CD4-positive, alpha-beta T cell treated with Interleukin-6 for 4 hours (primary cell): ENCODE measurements around the gene MTMR12.
"Not testable (repeated sequence)": the region's sequence is repeated elsewhere in the genome, so short reads cannot be mapped to it uniquely, and the experiment has no call there.

Experiments used
- DNase-seq: peaks from one replicate; pipeline ENCODE4 v3.0.0-alpha.2; 2020; ENCODE audit warnings: mixed read lengths

MTMR12 gene

DNA sequence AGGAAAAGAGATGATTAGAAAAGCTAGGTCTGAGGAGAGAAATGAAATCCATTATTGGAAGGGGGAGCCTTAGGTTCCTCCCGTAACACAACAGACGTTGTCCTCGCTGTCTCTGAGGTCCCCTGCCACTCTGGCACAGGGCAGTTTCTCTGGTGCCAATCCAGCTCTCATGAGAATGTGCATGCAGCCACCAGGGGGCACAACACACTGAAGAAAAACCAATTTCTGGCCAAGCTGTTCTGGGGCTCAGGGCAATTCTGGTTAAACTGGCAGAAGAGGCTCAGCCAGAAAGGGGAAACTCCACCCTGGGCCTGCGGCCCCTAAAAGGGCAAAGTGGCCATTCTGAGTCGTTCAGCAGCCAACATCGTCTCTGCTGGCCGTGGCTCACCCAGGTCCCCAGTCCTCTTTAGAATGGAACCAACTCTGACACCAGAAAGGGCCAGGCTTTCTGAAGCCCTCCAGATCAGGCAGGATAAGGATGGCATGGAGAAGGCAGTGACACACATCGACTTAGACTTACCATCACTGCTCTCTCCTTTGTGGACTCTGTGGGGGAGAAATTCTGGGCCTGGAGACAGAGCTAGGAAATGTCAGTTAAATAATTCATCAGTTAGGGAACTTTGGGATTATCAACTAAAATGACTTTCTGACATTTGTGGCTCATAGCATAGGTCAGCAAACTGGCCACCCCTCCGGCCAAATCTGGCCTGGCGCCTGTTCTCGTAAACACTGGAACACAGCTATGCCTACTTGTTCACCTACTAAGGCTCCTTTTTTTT is 80.1 kb downstream of the MTMR12 start:
- DNase-seq, result peak; percentile 79

DNA sequence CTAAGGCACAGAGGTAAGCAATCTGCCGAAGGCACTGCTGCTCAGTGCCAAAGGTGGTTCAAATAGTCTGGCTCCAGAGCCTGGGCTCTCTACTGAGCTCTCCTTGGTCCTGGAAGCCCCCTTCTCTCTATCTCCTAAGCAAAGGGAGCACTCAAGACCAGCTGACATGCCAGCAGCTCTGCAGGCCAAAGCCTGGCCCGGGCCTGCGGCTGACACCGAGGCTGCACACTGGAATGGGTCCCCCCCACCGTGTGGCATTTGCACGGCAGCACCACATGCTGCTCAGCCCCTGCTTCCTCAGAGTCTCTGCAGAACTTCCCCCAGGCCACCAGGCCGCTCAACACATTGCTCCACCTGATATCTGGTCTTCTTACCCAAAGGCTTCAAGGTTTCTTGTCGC is 80.8 kb downstream of the MTMR12 start:
- no peak for DNase-seq

GRCh38 chr5:32231241-32231640 is 81.5 kb downstream of the MTMR12 start:
- DNase-seq, result no peak

- DNase-seq, result no peak
These were observed 82.2 kb downstream of the MTMR12 start for GRCh38 chr5:32230356-32231099.

- DNase-seq, result no peak
These were observed 83.2 kb downstream of the MTMR12 start for GRCh38 chr5:32229586-32229985.

DNA sequence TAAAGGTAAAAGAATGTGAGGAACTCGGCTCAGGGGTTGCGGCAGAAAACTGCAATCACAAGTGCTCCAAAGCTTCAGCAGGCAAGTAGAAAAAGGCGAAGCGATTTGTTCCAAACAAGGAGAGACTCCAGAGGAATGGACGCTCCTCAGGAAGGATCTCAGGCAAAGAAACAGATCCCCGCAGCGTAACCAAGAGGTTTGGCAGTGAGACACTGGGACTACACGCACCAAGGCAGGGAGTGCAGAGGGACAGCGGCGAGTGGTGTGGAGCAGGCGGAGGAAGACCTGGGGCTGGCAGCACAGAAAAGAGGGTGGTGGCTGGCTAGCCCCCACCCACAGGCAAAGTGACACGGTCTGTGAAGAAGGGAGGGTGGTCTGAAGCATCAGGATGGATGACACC is 83.9 kb downstream of the MTMR12 start:
- DNase-seq, result no peak

DNA sequence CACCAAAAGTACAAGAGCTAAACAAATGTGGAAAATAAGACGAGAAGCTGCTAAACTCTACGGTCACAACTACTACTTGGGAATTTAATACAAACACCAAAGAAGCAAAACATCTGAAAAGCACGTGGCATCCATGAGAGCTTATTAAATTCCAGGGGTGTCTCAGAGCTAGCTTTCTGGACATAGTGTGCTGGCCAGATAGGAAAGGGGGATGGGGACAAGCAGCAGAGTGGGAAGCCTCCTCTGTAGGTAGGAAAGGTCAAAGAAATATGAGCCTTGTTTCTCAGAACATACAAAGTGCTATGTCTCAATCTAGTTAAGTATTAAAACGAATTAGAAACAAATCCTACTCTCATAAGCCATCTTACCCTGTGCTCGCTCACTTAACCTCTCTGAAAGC is 87.3 kb downstream of the MTMR12 start:
- no peak for DNase-seq

- no peak for DNase-seq
These were observed 88.6 kb downstream of the MTMR12 start for GRCh38 chr5:32223972-32224609.

DNA sequence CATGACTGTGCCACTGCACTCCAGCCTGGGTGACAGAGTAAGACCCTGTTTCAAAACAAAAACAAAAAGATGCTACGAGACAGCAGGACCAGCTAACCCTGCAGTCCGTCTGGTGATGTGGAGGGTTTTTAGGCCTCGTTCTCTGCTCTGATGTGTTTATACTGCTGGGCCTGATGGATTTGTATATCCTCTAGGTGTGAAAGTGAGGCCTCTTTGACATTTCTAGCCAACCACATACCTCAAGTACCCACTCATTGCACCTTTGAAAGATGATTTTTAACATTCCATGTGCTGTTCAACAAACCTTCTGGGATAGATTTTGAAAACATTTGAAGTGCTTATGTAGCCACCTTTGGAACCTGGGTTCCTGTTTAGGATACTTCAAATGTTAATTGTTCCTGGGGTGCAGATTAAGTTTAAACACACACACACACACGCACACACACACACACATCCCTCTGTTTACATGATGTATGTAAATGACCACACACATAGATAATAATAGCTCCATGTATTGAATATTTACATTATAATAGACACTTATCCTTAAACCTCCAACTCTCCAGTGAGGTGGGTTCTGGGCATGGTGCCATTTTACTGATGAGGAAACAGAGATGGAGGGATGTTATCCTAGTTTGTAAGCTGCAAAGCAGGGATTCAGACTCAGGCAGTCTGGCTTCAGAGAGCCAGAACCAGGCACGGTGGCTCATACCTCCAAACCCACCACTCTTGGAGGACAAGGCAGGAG is 89.8 kb downstream of the MTMR12 start:
- no peak for DNase-seq

- DNase-seq, result no peak
These were observed 94.8 kb downstream of the MTMR12 start for GRCh38 chr5:32217886-32218396.

- not testable (repeated sequence) for DNase-seq
These were observed 98.4 kb downstream of the MTMR12 start for GRCh38 chr5:32214344-32214743.

GRCh38 chr5:32210151-32210550 is 102.6 kb downstream of the MTMR12 start:
- no peak for DNase-seq

DNA sequence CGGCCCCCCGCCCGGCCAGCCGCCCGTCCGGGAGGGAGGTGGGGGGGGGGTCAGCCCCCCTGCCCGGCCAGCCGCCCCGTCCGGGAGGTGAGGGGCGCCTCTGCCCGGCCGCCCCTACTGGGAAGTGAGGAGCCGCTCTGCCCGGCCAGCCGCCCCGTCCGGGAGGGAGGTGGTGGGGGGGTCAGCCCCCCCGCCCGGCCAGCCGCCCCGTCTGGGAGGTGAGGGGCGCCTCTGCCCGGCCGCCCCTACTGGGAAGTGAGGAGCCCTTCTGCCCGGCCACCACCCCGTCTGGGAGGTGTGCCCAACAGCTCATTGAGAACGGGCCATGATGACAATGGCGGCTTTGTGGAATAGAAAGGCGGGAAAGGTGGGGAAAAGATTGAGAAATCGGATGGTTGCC is 103.9 kb downstream of the MTMR12 start:
- not testable (repeated sequence) for DNase-seq

DNA sequence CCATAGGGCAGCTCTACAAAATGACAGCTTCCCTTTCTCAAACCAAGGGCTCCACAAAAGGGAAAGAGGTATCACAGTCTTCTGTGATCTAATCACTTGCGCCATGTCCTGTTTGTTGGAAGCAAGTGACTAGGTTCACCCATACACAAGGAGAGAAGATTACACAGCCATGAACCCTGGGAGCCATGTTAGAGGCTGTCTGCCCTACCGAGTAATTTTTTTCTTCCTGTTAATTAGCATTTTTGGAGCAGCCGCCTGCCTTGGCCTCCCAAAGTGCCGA is 105.4 kb downstream of the MTMR12 start:
- no peak for DNase-seq

GRCh38 chr5:32206509-32207354 is 106.0 kb downstream of the MTMR12 start:
- no peak for DNase-seq

DNA sequence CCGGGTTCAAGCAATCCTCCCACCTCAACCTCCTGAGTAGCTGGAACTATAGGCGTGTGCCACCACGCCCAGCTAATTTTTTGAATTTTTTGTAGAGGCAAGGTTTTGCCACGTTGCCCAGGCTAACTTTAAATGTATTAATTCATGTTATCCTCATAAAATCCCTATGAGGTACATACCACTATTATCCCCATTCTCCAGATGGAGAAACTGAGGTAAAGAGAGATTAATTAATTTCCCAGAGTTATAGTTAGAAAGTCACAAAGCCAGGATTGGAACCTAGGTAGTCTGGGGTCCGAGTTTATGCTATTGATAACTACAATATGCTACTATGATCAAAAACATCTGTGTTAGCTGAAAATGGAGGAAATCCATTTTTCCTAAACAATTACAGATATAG is 106.7 kb downstream of the MTMR12 start:
- DNase-seq, result no peak

DNA sequence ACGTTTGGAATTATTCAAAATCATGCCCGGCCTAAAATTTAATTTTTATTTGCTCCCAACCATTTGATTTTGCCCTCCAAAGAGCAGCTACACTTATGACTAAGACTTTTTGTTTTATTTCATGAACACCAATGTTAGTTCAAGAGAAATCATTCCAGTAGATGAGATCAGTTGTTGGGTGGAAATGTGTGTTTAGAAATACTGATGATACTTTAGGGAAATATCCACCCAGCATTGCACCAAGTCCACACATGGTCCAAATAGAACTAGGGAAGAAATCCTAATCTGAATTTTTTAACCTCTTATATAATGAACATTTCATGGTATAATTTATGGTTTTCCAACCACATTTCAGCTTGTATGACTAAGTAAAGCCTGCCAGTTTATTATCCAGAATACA is 110.3 kb downstream of the MTMR12 start:
- no peak for DNase-seq

DNA sequence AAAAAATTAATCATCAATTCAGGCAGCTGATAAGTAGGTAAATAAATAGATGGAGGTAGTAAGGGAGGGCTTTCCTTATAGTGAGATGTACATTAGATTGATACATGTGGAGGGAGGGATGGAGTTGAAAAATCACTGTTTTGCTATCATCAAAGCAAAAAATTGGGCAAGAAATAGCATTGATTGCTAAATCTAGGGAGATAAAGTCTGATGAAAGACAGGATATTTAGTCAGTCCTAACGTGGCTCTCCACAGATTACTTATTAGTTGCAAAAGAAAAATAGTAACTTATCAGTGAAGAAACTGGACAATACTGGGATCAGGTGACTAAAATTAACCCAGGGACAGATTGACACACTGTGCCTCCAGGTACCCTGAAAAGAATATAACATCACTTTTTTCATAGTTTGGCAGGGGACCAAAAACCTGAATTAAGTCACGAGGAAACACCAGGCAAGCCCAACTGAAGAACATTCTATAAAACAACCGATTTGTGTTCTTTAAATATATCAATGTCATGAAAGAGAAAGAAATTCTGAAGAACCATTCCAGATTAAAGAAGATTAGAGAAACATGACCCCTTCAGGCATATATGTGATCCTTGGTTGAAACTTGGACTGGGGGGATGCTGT is 111.5 kb downstream of the MTMR12 start:
- no peak for DNase-seq

- no peak for DNase-seq
These were observed 115.7 kb downstream of the MTMR12 start for GRCh38 chr5:32197032-32197431.

DNA sequence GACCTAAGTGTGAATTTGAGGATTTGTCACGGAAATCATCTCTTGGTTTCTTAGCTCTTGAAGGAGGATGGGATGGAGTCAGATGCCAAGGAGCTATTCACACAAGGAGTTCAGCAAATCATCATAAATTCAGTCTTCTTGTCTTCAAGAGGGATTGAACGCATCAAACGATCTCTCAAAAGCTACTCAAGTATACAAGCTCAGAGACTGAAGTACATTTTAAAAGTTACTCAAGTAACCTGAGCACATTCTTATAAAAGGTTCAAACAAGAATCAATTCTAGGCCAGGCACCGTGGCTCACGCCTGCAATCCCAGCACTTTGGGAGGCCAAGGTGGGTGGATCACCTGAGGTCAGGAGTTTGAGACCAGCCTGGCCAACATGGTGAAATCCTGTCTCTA is 117.5 kb downstream of the MTMR12 start:
- no peak for DNase-seq

GRCh38 chr5:32193591-32193990 is 119.1 kb downstream of the MTMR12 start:
- no peak for DNase-seq

GRCh38 chr5:32190095-32190494 is 122.6 kb downstream of the MTMR12 start:
- DNase-seq, result no peak
